Measurements from ENCODE around the gene ATRNL1. TPM values are rescaled to one million over a fixed set of nuclear protein-coding genes. Genes with fewer than 3 reads are reported as not detected.

The ATRNL1 gene
- polyA plus RNA-seq, 3 donors, result not detected

- Mint-ChIP-seq H3K4me1 (no peaks in the 10 kb centered on the region), H3K4me3 (no peak overlapping the region), H3K9me3 (peaks cover 0 to 2% (median 0%) of the 10 kb centered on the region in 7 donors), H3K27me3 (ENCODE audit: low read depth in 3 of 3) (peaks cover 3 to 9% (median 5%) of the 10 kb centered on the region in 3 donors), H3K36me3 (no peaks in the 10 kb centered on the region), H3K27ac (no peak overlapping the region)
- Histone ChIP-seq H4K20me1 (ENCODE audit: insufficient read depth, low read length) (no peaks in the 10 kb centered on the region), H3K9me3 (replicated peaks in 1 of 2; ENCODE audit: control insufficient read depth in 1 of 2, insufficient read depth in 1 of 2, low read length in 2 of 2) (no peaks in the 10 kb centered on the region), H3K9ac (ENCODE audit: insufficient read depth, low read length, poor library complexity, severe bottlenecking) (no peak overlapping the region), H3K4me2 (replicated peaks; ENCODE audit: extremely low read depth, low read length, poor library complexity, severe bottlenecking) (no peak overlapping the region), H3K27ac (ENCODE audit: low read depth in 1 of 2, low read length in 2 of 2) (no peak overlapping the region), H3K36me3 (replicated peaks in 1 of 2; ENCODE audit: control insufficient read depth in 1 of 2, insufficient read depth in 2 of 2, low read length in 2 of 2) (no peaks in the 10 kb centered on the region), H3K4me1 (ENCODE audit: control insufficient read depth in 1 of 2, insufficient read depth in 2 of 2, low read length in 2 of 2) (no peaks in the 10 kb centered on the region), H2AFZ (ENCODE audit: insufficient read depth, low read depth, low read length, poor library complexity, severe bottlenecking) (no peak overlapping the region), H3K4me3 (replicated peaks in 1 of 3; ENCODE audit: low read depth in 2 of 3, low read length in 3 of 3) (no peak overlapping the region), H3K79me2 (ENCODE audit: insufficient read depth, low read length) (no peaks in the 10 kb centered on the region), H3K27me3 (ENCODE audit: control insufficient read depth in 2 of 2, insufficient read depth in 2 of 2, low read length in 2 of 2) (no peaks in the 10 kb centered on the region)
- intact Hi-C loops (cut with micrococcal nuclease), result no loop called here
- no peak for DNase-seq
- WGBS (ENCODE audit: insufficient coverage), result no CpG with 5 or more reads among the region's 1 CpG
- TF ChIP-seq CTCF (IDR thresholded peaks at IDR 0.05), result no peak
These were observed 26.6 kb upstream of the ATRNL1 start for GRCh38 chr10:115066528-115066927.

GRCh38 chr10:115073796-115074195 lies 19.4 kb upstream of the ATRNL1 start:
- intact Hi-C loops (cut with micrococcal nuclease), result no loop called here
- no peak overlapping the region for H3K27ac ChIP-seq (ENCODE audit: low read depth in 1 of 2, low read length in 2 of 2)
- no peaks in the 10 kb centered on the region for H3K36me3 ChIP-seq (replicated peaks in 1 of 2; ENCODE audit: control insufficient read depth in 1 of 2, insufficient read depth in 2 of 2, low read length in 2 of 2)
- H3K9me3 ChIP-seq (replicated peaks in 1 of 2; ENCODE audit: control insufficient read depth in 1 of 2, insufficient read depth in 1 of 2, low read length in 2 of 2), result peaks cover 0 to 7% of the 10 kb centered on the region in 2 donors
- no peak overlapping the region for H3K9ac ChIP-seq (ENCODE audit: insufficient read depth, low read length, poor library complexity, severe bottlenecking)
- Mint-ChIP-seq H3K27ac (no peak overlapping the region), H3K36me3 (no peaks in the 10 kb centered on the region), H3K27me3 (ENCODE audit: low read depth in 3 of 3) (peaks cover 0 to 3% (median 1%) of the 10 kb centered on the region in 3 donors), H3K4me3 (no peak overlapping the region), H3K9me3 (peaks cover 0 to 13% (median 7%) of the 10 kb centered on the region in 7 donors), H3K4me1 (no peaks in the 10 kb centered on the region)
- no peaks in the 10 kb centered on the region for H3K27me3 ChIP-seq (ENCODE audit: control insufficient read depth in 2 of 2, insufficient read depth in 2 of 2, low read length in 2 of 2)
- no peak for TF ChIP-seq CTCF (IDR thresholded peaks at IDR 0.05)
- no peaks in the 10 kb centered on the region for H3K79me2 ChIP-seq (ENCODE audit: insufficient read depth, low read length)
- no peak overlapping the region for H3K4me2 ChIP-seq (replicated peaks; ENCODE audit: extremely low read depth, low read length, poor library complexity, severe bottlenecking)
- no CpG with 5 or more reads among the region's 1 CpG for WGBS (ENCODE audit: insufficient coverage)
- DNase-seq, result no peak
- no peaks in the 10 kb centered on the region for H4K20me1 ChIP-seq (ENCODE audit: insufficient read depth, low read length)
- H3K4me3 ChIP-seq (replicated peaks in 1 of 3; ENCODE audit: low read depth in 2 of 3, low read length in 3 of 3), result no peak overlapping the region
- H2AFZ ChIP-seq (ENCODE audit: insufficient read depth, low read depth, low read length, poor library complexity, severe bottlenecking), result no peak overlapping the region
- H3K4me1 ChIP-seq (ENCODE audit: control insufficient read depth in 1 of 2, insufficient read depth in 2 of 2, low read length in 2 of 2), result no peaks in the 10 kb centered on the region

Measured in CD14-positive monocyte (primary cell).